C4-2B (cell line): ENCODE measurements around the gene AGR3.

Experiments
- ZFX ChIP-seq: fragments of 450-650 bp; IDR thresholded peaks from 2 replicates; pipeline ENCODE4 v1.6.1; 2017
- TF ChIP-seq, protein P1 (sequence below): fragments of 450-650 bp; conservative IDR thresholded peaks from 2 replicates; pipeline ENCODE4 v1.5.1; 2017; ENCODE audit warnings: mild to moderate bottlenecking

DNA sequence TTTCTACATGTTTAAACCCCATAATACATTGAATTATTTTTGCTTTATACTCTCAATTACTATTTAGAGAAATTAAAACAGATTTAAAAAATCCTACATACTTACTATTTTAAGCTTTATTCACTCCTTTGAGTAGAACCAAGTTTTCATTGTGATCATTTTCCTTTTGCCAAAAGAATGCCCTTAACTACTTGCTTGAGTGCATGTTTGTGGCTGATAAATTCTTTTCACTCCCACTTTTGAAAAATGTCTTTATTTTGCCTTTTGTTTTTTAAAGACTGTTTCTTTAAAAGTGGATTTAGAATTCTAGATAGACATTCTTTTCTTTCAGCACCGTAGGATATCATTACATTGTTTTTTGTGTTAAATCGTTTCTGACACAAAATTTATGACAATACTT lies 22.3 kb upstream of the AGR3 start:
- TF ChIP-seq, protein P1, sequence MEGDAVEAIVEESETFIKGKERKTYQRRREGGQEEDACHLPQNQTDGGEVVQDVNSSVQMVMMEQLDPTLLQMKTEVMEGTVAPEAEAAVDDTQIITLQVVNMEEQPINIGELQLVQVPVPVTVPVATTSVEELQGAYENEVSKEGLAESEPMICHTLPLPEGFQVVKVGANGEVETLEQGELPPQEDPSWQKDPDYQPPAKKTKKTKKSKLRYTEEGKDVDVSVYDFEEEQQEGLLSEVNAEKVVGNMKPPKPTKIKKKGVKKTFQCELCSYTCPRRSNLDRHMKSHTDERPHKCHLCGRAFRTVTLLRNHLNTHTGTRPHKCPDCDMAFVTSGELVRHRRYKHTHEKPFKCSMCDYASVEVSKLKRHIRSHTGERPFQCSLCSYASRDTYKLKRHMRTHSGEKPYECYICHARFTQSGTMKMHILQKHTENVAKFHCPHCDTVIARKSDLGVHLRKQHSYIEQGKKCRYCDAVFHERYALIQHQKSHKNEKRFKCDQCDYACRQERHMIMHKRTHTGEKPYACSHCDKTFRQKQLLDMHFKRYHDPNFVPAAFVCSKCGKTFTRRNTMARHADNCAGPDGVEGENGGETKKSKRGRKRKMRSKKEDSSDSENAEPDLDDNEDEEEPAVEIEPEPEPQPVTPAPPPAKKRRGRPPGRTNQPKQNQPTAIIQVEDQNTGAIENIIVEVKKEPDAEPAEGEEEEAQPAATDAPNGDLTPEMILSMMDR: no peak
- no peak for TF ChIP-seq ZFX
